WI38 (cell line): ENCODE measurements around the gene ARHGAP4.

Experiments
- H3K4me3 ChIP-seq: 2 replicates; pipeline ENCODE4 v1.5.1; 2011; ENCODE audit warnings: low read depth, mild to moderate bottlenecking, control low read depth, low read length
- CTCF ChIP-seq: IDR thresholded peaks from 2 replicates; pipeline ENCODE4 v1.5.1; 2012; ENCODE audit warnings: low read depth, mild to moderate bottlenecking, control low read depth, low read length

Gene ARHGAP4

GRCh38 chrX:153887385-153887784 lies 38.7 kb downstream of the ARHGAP4 start:
- no peak for TF ChIP-seq CTCF
- H3K4me3 ChIP-seq, result no peak overlapping the region

DNA sequence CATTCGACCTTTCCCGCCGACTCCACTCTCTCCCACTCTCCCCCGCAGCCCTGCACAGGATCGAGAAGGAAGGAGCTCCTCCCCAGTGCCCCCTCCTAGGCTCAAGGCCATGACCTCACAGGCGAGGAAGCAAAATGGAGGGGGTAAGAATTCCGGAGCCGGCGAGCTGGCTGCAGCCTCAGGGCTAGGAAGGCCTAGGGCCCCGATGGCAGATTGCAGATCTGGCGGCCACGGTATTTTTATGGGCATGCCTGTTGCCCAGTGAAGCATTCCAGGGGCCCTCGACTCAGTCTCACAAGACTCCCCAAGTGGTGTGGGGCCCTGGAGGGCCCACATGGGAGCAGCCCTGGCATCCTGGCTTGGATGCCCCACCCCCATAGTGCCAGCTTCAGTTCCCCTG lies 39.1 kb downstream of the ARHGAP4 start:
- no peak for TF ChIP-seq CTCF
- H3K4me3 ChIP-seq, result no peak overlapping the region

GRCh38 chrX:153885968-153886903 lies 39.8 kb downstream of the ARHGAP4 start, which contains the start of gene L1CAM:
TSS of gene L1CAM (minus strand) at chrX:153886173. CDS start at chrX:153875836, 10,337 bp downstream.
- H3K4me3 ChIP-seq, result no peak within 1 kb of the TSS
- TF ChIP-seq CTCF, result no peak

GRCh38 chrX:153885208-153885787 lies 40.8 kb downstream of the ARHGAP4 start:
- no peak for TF ChIP-seq CTCF
- H3K4me3 ChIP-seq, result no peak overlapping the region

DNA sequence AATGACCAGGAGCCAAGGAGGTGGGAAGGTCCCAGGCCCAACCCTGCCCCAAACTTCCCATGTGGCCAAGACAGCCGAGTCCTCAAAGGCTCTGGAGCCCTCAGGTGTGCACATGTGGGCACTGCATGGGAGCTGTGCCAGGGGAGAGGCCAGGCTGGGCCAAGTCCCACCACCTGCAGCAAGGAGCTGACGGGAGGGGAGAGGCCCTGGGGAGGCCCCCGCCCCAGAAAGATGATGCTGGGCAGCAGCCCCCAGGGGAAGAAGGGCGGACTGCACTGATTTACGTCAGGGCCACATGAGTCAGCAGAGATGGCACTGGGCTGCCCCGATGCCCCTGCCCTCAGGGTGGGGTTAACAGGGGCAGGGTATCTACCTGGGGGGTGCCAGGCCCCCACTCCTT lies 41.5 kb downstream of the ARHGAP4 start:
- TF ChIP-seq CTCF, result no peak
- no peak overlapping the region for H3K4me3 ChIP-seq

GRCh38 chrX:153884136-153884535 lies 41.9 kb downstream of the ARHGAP4 start:
- no peak for TF ChIP-seq CTCF
- no peak overlapping the region for H3K4me3 ChIP-seq
